ENCODE results near the gene IGSF21.

IGSF21 gene

DNA sequence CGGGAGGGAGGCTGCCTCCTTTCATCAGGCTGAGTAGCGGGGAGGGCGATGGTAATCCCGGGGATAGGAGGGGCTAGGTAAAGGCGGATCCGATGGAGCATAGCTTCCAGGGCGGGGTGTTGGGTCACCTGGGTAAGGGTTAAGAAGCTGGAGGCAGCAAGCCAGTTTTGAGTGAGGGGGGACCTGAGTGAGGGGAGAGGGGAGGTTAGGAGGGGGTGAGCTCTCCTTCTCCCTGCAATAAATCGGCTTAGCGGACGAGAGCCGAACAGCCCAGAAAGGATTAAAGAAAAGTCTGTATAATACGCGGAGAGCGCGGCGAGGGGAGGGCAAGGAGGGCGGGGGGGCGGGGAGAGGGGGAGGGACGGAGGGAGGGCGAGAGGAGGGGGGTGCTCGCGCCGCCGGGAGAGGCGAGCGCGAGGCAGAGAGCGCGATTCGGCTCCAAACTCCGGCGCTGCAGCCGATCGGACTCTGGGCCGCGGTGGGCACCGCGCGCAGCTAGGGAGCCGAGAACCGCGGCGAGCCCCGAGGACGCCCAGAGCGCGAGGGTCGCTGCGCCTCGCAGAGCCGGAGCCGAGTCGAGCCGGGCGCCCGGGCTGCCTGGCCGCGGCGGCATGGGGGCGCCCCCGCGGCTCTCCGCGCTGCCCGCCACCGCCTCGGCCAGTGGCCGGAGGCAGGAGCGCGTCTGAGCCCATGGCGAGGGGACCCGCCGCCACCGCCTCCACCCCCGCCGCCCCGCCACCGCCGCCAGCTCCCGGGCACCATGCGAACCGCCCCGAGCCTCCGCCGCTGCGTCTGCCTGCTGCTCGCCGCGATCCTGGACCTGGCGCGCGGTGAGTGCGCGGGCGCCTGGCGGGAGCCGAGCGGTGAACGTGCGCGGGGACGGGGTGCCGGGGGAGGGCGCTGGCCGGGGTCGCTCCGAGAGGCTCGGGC is at the start of gene IGSF21:
Gene IGSF21 (plus strand): TSS at position 430 of the 930 bp plus-strand sequence. CDS start 331 bp downstream, at position 761.
- DNase-seq, result no peak

DNA sequence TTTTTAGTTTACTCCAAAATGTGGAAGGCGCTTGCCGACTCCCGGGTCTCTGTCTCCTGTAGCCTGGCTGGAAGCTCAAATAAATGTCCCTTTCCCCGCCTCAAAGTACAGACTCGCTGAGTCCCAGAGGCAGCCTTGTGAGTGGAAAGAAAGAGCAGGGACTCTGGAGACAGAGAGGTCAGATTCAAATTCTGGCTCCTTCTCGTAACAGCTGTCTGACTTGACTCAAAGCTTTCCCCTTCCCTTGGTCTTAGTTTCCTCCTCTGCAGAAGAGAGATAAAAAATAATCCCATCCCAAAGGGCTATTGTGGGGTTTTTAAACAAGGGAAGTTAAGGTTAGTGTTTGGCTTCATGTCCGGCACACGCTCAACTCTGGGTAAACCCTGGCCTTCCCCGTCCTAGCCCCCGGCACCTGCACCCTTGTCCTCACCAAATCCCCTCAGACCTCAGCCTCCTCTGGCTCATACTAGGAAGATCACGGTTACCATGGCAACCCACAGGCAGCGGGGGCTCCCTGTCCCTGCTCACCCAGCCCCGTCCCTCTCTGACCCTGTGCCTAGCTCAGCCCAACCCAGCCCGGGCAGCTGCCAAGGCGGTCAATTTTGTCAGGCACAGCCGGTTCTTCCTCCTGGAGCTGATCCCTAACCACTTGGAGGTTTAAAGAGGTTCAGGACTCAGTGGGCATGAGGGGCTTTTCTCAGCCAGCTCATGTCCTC is 49.2 kb upstream of the IGSF21 start:
- DNase-seq, result no peak

- no peak for DNase-seq
These were observed 48.5 kb upstream of the IGSF21 start for GRCh38 chr1:18058981-18059605.

GRCh38 chr1:18060366-18060765 is 47.2 kb upstream of the IGSF21 start:
- DNase-seq, result no peak

DNA sequence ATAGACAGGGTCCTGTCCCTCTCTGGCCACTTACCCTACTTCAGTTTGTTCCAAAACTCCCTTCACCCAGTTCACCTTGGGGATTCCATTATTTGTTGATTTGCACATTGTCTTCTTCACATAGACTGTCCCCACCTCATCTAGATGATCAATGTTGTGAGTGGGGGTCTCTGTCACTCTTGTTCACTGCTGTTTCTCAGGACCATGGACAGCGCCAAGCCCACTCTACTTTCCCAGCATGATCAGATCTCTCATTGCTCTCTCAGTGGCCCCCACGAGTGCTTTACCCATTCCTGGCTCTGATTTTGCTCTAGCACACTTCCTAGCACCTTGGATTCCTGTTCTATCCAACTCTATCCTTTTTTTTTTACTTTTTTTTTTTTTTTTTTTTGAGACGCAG is 45.4 kb upstream of the IGSF21 start:
- no peak for DNase-seq

GRCh38 chr1:18064534-18064933 is 43.1 kb upstream of the IGSF21 start:
- DNase-seq, result no peak

- no peak for DNase-seq
These were observed 41.0 kb upstream of the IGSF21 start for GRCh38 chr1:18066576-18066975.

DNA sequence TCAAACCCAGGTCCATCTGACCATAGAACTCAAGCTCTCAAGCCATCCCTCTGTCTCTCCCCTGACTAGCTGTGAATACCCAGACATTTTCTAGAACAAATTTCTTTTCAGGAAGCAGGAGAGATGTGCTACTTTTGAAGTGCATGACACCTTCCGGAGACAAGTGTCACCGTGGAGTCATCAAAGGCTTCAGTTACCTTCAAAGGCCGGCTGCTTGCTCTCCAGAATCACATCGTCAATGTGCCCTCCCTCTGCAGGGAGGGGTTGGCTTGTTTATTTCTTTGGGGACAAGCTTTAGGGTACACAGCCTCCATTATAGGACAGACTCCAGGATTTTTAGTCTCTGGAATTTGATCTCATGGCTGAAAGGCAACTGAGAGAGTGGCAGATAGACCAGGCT is 37.7 kb upstream of the IGSF21 start:
- no peak for DNase-seq

- no peak for DNase-seq
These were observed 35.5 kb upstream of the IGSF21 start for GRCh38 chr1:18072066-18072465.

GRCh38 chr1:18073066-18073642 is 34.4 kb upstream of the IGSF21 start:
- no peak for DNase-seq

- DNase-seq, result no peak
These were observed 29.9 kb upstream of the IGSF21 start for GRCh38 chr1:18077657-18078215.

DNA sequence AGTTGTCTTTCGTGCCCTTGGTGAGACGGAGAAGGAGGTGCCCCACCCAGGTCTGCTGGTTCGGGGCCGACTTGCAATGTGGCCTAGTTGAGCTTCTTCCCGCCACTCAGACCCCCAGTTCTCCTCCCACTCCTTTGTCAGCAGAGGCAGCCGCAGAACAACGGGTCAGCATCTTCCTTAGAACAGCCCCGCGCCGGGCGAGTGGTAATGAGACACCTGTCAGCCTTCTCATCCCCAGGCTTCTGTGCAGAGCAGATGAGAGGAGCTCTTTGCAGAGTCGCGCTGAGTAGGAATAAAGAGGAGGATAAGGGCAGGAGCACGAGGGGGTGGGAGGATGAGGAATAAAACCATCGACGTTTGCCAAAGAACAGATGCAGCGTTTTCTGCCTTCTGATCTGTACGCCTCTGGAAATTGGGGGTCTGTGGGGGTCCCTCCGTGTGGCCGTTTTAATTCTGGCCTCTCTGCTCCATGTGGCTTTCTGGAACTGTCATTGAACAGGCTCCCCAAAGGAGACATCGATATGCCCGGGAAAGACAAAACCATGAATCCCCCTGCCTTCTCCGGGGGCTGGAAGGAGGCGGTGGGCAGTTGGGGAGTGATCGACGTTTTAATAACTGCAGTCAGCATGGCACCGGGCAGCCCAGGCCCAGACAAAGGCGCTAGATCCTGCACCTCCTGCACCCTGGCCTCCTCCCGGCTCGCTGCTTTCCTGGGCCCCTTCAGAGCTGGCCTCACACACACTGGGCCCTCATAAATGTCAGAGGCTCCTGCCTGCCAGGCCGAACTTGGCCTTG is 27.5 kb upstream of the IGSF21 start:
- DNase-seq, result no peak

DNA sequence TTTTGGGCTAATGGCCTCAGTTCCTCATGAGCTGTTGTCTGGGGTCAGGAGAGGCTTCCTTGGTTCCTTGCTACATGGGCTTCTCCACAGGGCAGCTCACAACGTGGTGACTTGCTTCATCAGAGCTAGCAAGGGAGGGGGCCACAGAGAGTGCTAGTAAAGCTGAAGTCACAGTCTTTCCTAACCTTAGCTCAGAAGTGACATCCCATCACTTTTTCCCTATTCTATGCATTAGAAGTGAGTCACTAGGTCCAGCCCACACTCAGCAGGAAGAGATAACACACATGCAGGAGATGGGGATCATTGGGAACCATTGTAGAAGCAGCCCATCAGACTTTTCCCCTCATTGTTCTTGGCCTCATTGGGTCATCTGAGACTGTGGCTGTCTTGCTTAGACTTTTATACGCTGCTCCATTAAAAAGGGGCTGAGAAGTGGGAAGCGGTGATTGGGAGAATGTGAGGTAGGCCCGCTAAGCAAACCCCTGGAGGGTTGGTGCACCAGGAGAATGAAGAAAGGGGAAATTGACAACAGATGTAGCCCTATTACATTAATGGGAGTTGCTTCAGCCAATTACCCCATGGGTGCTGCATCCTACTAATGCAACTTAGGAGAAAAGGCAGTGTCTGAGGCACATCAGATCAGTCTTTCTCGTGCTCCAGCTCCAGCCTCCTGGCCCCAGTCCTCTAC is 22.1 kb upstream of the IGSF21 start:
- no peak for DNase-seq

GRCh38 chr1:18088077-18088594 is 19.5 kb upstream of the IGSF21 start:
- DNase-seq, result no peak

DNA sequence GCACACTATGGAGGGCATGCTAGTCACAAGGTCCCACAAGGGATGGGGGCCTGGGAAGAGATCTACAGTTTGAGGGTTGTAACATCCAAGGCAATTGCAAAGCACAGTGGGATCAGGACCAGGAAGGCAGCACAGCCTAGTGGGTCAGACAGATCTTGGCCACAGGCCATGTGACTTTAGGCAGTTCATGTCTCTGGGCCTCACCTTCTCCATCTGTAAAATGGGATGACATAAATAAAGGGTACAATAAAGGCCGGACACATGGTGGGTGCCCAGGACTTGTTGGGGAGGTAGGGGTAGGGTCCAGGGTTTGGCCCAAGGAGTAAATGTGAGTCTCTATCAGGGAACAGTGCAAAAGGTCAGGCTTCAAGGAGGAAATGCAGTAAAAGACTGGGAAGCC is 18.1 kb upstream of the IGSF21 start:
- no peak for DNase-seq

DNA sequence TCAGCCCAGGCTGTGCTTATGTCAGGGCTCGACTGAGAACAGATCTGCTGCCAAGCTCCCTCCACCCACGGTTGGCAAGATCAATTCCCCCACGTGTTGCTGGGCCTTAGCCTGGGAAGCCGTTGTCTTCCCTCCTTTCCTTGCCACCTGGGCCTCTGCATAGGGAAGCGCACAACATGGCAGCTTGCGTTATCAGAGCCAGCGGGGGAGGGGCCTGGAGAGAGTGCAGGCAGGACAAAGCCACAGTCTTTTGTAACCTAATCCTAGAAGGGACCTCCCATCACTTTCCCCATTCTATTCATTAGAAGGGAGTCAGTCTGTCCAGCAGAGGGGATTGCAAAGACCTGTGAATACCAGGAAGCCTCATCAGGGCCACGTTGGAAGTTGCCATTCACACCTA is 17.0 kb upstream of the IGSF21 start:
- no peak for DNase-seq

- no peak for DNase-seq
These were observed 15.7 kb upstream of the IGSF21 start for GRCh38 chr1:18091660-18092446.

DNA sequence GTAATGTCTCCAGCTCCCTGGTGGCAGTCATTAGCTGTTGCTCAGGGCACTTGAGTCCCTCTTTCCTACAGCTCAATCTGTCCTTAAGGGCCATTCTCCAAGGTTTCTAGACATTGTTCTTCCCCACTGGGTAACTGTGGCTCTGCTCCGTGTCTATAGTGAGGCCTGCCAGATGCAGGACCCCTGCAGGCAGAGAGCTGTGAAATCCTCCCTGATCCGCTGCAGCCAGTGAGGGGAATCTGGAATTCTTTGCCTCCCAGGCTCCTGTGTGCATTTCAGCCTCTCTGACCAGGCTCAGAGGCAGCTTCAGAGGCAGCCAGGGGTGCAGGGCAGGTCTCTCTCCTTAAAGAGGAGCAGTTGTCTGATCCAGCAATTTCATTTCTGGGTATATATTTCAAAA is 14.4 kb upstream of the IGSF21 start:
- no peak for DNase-seq

DNA sequence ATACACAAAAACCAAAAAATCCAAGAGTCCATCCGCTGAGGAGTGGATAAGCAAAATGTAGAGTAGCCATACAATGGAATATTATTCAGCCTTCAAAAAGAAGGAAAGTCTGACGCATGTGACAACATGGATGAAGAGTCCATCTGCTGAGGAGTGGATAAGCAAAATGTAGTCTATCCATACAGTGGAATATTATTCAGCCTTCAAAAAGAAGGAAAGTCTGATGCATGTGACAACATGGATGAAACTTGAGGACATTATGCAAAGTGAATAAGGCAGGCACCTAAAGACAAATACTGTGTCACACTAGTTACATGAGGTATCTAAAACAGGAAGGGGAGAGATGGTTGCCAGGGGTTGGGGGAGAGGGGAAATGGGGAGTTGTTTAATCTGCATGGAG is 14.0 kb upstream of the IGSF21 start:
- DNase-seq, result no peak

DNA sequence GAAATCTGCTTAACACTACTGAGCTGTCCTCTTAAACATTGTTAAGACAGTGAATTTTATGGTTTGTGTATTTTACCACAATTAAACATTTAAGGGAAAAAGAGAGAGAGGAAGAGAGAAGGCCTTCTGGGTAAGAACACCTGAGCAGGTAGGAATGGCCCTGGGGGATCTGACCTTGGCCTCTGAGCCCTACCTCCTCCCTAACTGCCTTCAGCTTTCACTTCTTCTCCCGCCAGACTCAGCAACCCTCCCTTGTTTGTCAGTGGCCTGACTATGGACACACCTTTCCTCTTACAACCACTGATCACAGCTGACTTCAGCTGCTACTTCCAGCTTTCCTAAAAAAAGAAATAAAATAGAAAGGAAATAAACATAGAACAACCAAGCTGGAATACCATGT is 13.5 kb upstream of the IGSF21 start:
- DNase-seq, result no peak

Measured in GOT3 (cell line).